Activated naive CD8-positive, alpha-beta T cell treated with anti-CD3 and anti-CD28 coated beads, Interleukin-2, amount 50 U/mL, for 24 hours (primary cell): ENCODE results near the gene MEGF10.

Source experiments
- ATAC-seq: fragments of 150-1000 bp; cut with Tn5 transposase; one replicate; pipeline ENCODE4 v1.10.0; 2021
- DNase-seq: peaks from one replicate; pipeline ENCODE4 v3.0.0; 2021
- H3K27ac Mint-ChIP-seq: one replicate; pipeline ENCODE4 v1.8.0; 2021; ENCODE audit warnings: mild to moderate bottlenecking, mixed read lengths
- H3K27me3 Mint-ChIP-seq: one replicate; pipeline ENCODE4 v1.8.0; 2021; ENCODE audit warnings: mixed read lengths
- H3K36me3 Mint-ChIP-seq: one replicate; pipeline ENCODE4 v1.8.0; 2021; ENCODE audit warnings: low read depth, mixed read lengths
- H3K4me1 Mint-ChIP-seq: one replicate; pipeline ENCODE4 v1.8.0; 2021; ENCODE audit warnings: mixed read lengths
- H3K4me3 Mint-ChIP-seq: one replicate; pipeline ENCODE4 v1.8.0; 2021; ENCODE audit warnings: mild to moderate bottlenecking, moderate library complexity, mixed read lengths
- H3K9me3 Mint-ChIP-seq: one replicate; pipeline ENCODE4 v1.8.0; 2021; ENCODE audit warnings: mixed read lengths

Gene MEGF10

GRCh38 chr5:127411381-127411780 lies 120.8 kb downstream of the MEGF10 start:
- H3K27ac Mint-ChIP-seq = no peak overlapping the region
- H3K27me3 Mint-ChIP-seq = peaks cover 4% of the 10 kb centered on the region
- peaks cover 7% of the 10 kb centered on the region for H3K4me1 Mint-ChIP-seq
- no peaks in the 10 kb centered on the region for H3K9me3 Mint-ChIP-seq
- ATAC-seq (no peak), DNase-seq (no peak)
- H3K36me3 Mint-ChIP-seq = no peaks in the 10 kb centered on the region
- H3K4me3 Mint-ChIP-seq = no peak overlapping the region

- no peak overlapping the region for H3K27ac Mint-ChIP-seq
- no peak for DNase-seq
Observed at GRCh38 chr5:127412698-127413097, 122.1 kb downstream of the MEGF10 start.

GRCh38 chr5:127415034-127415433 lies 124.4 kb downstream of the MEGF10 start:
- Mint-ChIP-seq H3K27ac (no peak overlapping the region), H3K27me3 (no peaks in the 10 kb centered on the region), H3K4me1 (peaks cover 7% of the 10 kb centered on the region), H3K4me3 (no peak overlapping the region), H3K36me3 (no peaks in the 10 kb centered on the region), H3K9me3 (no peaks in the 10 kb centered on the region)
- no peak for DNase-seq
- no peak for ATAC-seq

More at GRCh38 chr5:127412698-127413097, 122.1 kb downstream of the MEGF10 start:
- no peaks in the 10 kb centered on the region for H3K9me3 Mint-ChIP-seq
- H3K4me3 Mint-ChIP-seq = no peak overlapping the region
- no peaks in the 10 kb centered on the region for H3K36me3 Mint-ChIP-seq
- H3K4me1 Mint-ChIP-seq = peaks cover 7% of the 10 kb centered on the region
- H3K27me3 Mint-ChIP-seq = no peaks in the 10 kb centered on the region
- ATAC-seq = no peak

GRCh38 chr5:127416906-127417305 lies 126.3 kb downstream of the MEGF10 start:
- DNase-seq (no peak), ATAC-seq (no peak)
- Mint-ChIP-seq H3K9me3 (no peaks in the 10 kb centered on the region), H3K36me3 (no peaks in the 10 kb centered on the region), H3K27me3 (no peaks in the 10 kb centered on the region), H3K27ac (no peak overlapping the region), H3K4me1 (no peaks in the 10 kb centered on the region), H3K4me3 (no peak overlapping the region)

GRCh38 chr5:127417528-127417927 lies 126.9 kb downstream of the MEGF10 start:
- H3K27me3 Mint-ChIP-seq = no peaks in the 10 kb centered on the region
- H3K9me3 Mint-ChIP-seq = no peaks in the 10 kb centered on the region
- ATAC-seq = no peak

GRCh38 chr5:127418367-127418766 lies 127.8 kb downstream of the MEGF10 start:
- DNase-seq (no peak), ATAC-seq (no peak)
- Mint-ChIP-seq H3K4me3 (no peak overlapping the region), H3K36me3 (no peaks in the 10 kb centered on the region), H3K4me1 (peaks cover 1% of the 10 kb centered on the region), H3K27ac (no peak overlapping the region), H3K9me3 (no peaks in the 10 kb centered on the region), H3K27me3 (no peaks in the 10 kb centered on the region)

More at GRCh38 chr5:127417528-127417927, 126.9 kb downstream of the MEGF10 start:
- no peak overlapping the region for H3K27ac Mint-ChIP-seq
- H3K36me3 Mint-ChIP-seq = no peaks in the 10 kb centered on the region
- H3K4me1 Mint-ChIP-seq = no peaks in the 10 kb centered on the region
- H3K4me3 Mint-ChIP-seq = no peak overlapping the region
- no peak for DNase-seq

- no peaks in the 10 kb centered on the region for H3K27me3 Mint-ChIP-seq
- no peak for ATAC-seq
- H3K27ac Mint-ChIP-seq = no peak overlapping the region
- no peak overlapping the region for H3K4me3 Mint-ChIP-seq
- H3K36me3 Mint-ChIP-seq = no peaks in the 10 kb centered on the region
- peaks cover 3% of the 10 kb centered on the region for H3K4me1 Mint-ChIP-seq
- H3K9me3 Mint-ChIP-seq = no peaks in the 10 kb centered on the region
- no peak for DNase-seq
Observed at GRCh38 chr5:127418974-127419682, 128.5 kb downstream of the MEGF10 start.

- H3K27me3 Mint-ChIP-seq = peaks cover 3% of the 10 kb centered on the region
- DNase-seq = no peak
- no peaks in the 10 kb centered on the region for H3K9me3 Mint-ChIP-seq
- H3K36me3 Mint-ChIP-seq = no peaks in the 10 kb centered on the region
- ATAC-seq = no peak
- no peak overlapping the region for H3K4me3 Mint-ChIP-seq
- H3K27ac Mint-ChIP-seq = no peak overlapping the region
- peaks cover 3% of the 10 kb centered on the region for H3K4me1 Mint-ChIP-seq
Observed at GRCh38 chr5:127419683-127420257, 129.2 kb downstream of the MEGF10 start.

- peaks cover 3% of the 10 kb centered on the region for H3K4me1 Mint-ChIP-seq
- no peaks in the 10 kb centered on the region for H3K9me3 Mint-ChIP-seq
- no peak for ATAC-seq
- H3K36me3 Mint-ChIP-seq = no peaks in the 10 kb centered on the region
- no peak overlapping the region for H3K27ac Mint-ChIP-seq
- no peak for DNase-seq
- no peak overlapping the region for H3K4me3 Mint-ChIP-seq
- H3K27me3 Mint-ChIP-seq = peaks cover 6% of the 10 kb centered on the region
Observed at GRCh38 chr5:127420758-127421157, 130.2 kb downstream of the MEGF10 start.

GRCh38 chr5:127421471-127421870 lies 130.9 kb downstream of the MEGF10 start:
- H3K27me3 Mint-ChIP-seq = peaks cover 6% of the 10 kb centered on the region
- H3K9me3 Mint-ChIP-seq = no peaks in the 10 kb centered on the region

GRCh38 chr5:127423173-127423798 lies 132.7 kb downstream of the MEGF10 start:
- Mint-ChIP-seq H3K27ac (no peak overlapping the region), H3K4me3 (no peak overlapping the region), H3K9me3 (no peaks in the 10 kb centered on the region), H3K4me1 (peaks cover 3% of the 10 kb centered on the region), H3K36me3 (no peaks in the 10 kb centered on the region), H3K27me3 (peaks cover 6% of the 10 kb centered on the region)
- DNase-seq (no peak), ATAC-seq (no peak)

More at GRCh38 chr5:127421471-127421870, 130.9 kb downstream of the MEGF10 start:
- ATAC-seq = no peak
- Mint-ChIP-seq H3K4me1 (peaks cover 3% of the 10 kb centered on the region), H3K36me3 (no peaks in the 10 kb centered on the region), H3K4me3 (no peak overlapping the region), H3K27ac (no peak overlapping the region)
- DNase-seq = no peak

- DNase-seq (no peak), ATAC-seq (no peak)
- H3K4me3 Mint-ChIP-seq = no peak overlapping the region
- peaks cover 6% of the 10 kb centered on the region for H3K27me3 Mint-ChIP-seq
- no peak overlapping the region for H3K27ac Mint-ChIP-seq
- peaks cover 3% of the 10 kb centered on the region for H3K4me1 Mint-ChIP-seq
- H3K36me3 Mint-ChIP-seq = no peaks in the 10 kb centered on the region
- no peaks in the 10 kb centered on the region for H3K9me3 Mint-ChIP-seq
Observed at GRCh38 chr5:127425037-127425436, 134.4 kb downstream of the MEGF10 start.

- ATAC-seq = no peak
Observed at GRCh38 chr5:127425868-127426267, 135.3 kb downstream of the MEGF10 start.

GRCh38 chr5:127426661-127427060 lies 136.1 kb downstream of the MEGF10 start:
- peaks cover 6% of the 10 kb centered on the region for H3K27me3 Mint-ChIP-seq
- no peak overlapping the region for H3K27ac Mint-ChIP-seq
- no peaks in the 10 kb centered on the region for H3K36me3 Mint-ChIP-seq
- no peak overlapping the region for H3K4me3 Mint-ChIP-seq
- ATAC-seq (no peak), DNase-seq (no peak)
- no peaks in the 10 kb centered on the region for H3K9me3 Mint-ChIP-seq
- H3K4me1 Mint-ChIP-seq = peaks cover 3% of the 10 kb centered on the region

More at GRCh38 chr5:127425868-127426267, 135.3 kb downstream of the MEGF10 start:
- Mint-ChIP-seq H3K9me3 (no peaks in the 10 kb centered on the region), H3K4me1 (peaks cover 3% of the 10 kb centered on the region), H3K4me3 (no peak overlapping the region), H3K27me3 (peaks cover 6% of the 10 kb centered on the region), H3K27ac (no peak overlapping the region), H3K36me3 (no peaks in the 10 kb centered on the region)
- no peak for DNase-seq

GRCh38 chr5:127428276-127428675 lies 137.7 kb downstream of the MEGF10 start:
- no peaks in the 10 kb centered on the region for H3K36me3 Mint-ChIP-seq
- DNase-seq (no peak), ATAC-seq (no peak)
- H3K4me1 Mint-ChIP-seq = peaks cover 2% of the 10 kb centered on the region
- no peak overlapping the region for H3K4me3 Mint-ChIP-seq
- no peak overlapping the region for H3K27ac Mint-ChIP-seq
- H3K27me3 Mint-ChIP-seq = peaks cover 6% of the 10 kb centered on the region
- H3K9me3 Mint-ChIP-seq = no peaks in the 10 kb centered on the region
